ENCODE measurements around the gene PLEKHA7.
"Not testable (repeated sequence)": the region's sequence is repeated elsewhere in the genome, so short reads cannot be mapped to it uniquely, and the experiment has no call there.

The PLEKHA7 gene

GRCh38 chr11:17014321-17014832 is at the start of gene PLEKHA7:
PLEKHA7 (minus strand) TSS chr11:17014414; CDS start chr11:17014401, 13 bp downstream.
- Mint-ChIP-seq H3K36me3 (no peaks in the 10 kb centered on the region), H3K9me3 (no peaks in the 10 kb centered on the region), H3K4me1 (peaks cover 7% of the 10 kb centered on the region), H3K27me3 (peaks cover 11% of the 10 kb centered on the region), H3K4me3 (peak within 1 kb of the TSS; percentile 90), H3K27ac (peak within 1 kb of the TSS; percentile 66)

- Mint-ChIP-seq H3K27ac (no peak overlapping the region), H3K4me3 (no peak overlapping the region), H3K9me3 (no peaks in the 10 kb centered on the region), H3K27me3 (no peaks in the 10 kb centered on the region), H3K4me1 (no peaks in the 10 kb centered on the region), H3K36me3 (no peaks in the 10 kb centered on the region)
Measured at GRCh38 chr11:17063171-17064002, 49.2 kb upstream of the PLEKHA7 start.

- not testable (repeated sequence) for H3K36me3 Mint-ChIP-seq
Measured at GRCh38 chr11:17051146-17051545, 36.9 kb upstream of the PLEKHA7 start.

GRCh38 chr11:17048491-17048890 is 34.3 kb upstream of the PLEKHA7 start:
- not testable (repeated sequence) for H3K36me3 Mint-ChIP-seq, H3K9me3 Mint-ChIP-seq, H3K4me3 Mint-ChIP-seq, H3K27me3 Mint-ChIP-seq, H3K27ac Mint-ChIP-seq, H3K4me1 Mint-ChIP-seq

More at GRCh38 chr11:17051146-17051545, 36.9 kb upstream of the PLEKHA7 start:
- not testable (repeated sequence) for H3K4me3 Mint-ChIP-seq, H3K9me3 Mint-ChIP-seq, H3K4me1 Mint-ChIP-seq, H3K27ac Mint-ChIP-seq, H3K27me3 Mint-ChIP-seq

GRCh38 chr11:17046690-17047089 is 32.5 kb upstream of the PLEKHA7 start:
- Mint-ChIP-seq H3K4me3 (no peak overlapping the region), H3K36me3 (peaks cover 3% of the 10 kb centered on the region), H3K9me3 (no peaks in the 10 kb centered on the region), H3K27ac (no peak overlapping the region), H3K4me1 (no peaks in the 10 kb centered on the region), H3K27me3 (peaks cover 4% of the 10 kb centered on the region)

GRCh38 chr11:17036666-17037658 is 22.7 kb upstream of the PLEKHA7 start:
- Mint-ChIP-seq H3K27ac (no peak overlapping the region), H3K4me1 (no peaks in the 10 kb centered on the region), H3K27me3 (peaks cover 3% of the 10 kb centered on the region), H3K9me3 (peaks cover 5% of the 10 kb centered on the region), H3K4me3 (no peak overlapping the region), H3K36me3 (peaks cover 6% of the 10 kb centered on the region)

GRCh38 chr11:17034027-17034426 is 19.8 kb upstream of the PLEKHA7 start:
- not testable (repeated sequence) for H3K4me1 Mint-ChIP-seq, H3K27me3 Mint-ChIP-seq, H3K4me3 Mint-ChIP-seq, H3K9me3 Mint-ChIP-seq, H3K36me3 Mint-ChIP-seq, H3K27ac Mint-ChIP-seq

- H3K4me3 Mint-ChIP-seq, result no peak overlapping the region
- H3K4me1 Mint-ChIP-seq, result no peaks in the 10 kb centered on the region
- H3K36me3 Mint-ChIP-seq, result peaks cover 5% of the 10 kb centered on the region
- no peaks in the 10 kb centered on the region for H3K9me3 Mint-ChIP-seq
- H3K27ac Mint-ChIP-seq, result no peak overlapping the region
- H3K27me3 Mint-ChIP-seq, result no peaks in the 10 kb centered on the region
Measured at GRCh38 chr11:17026487-17027082, 12.4 kb upstream of the PLEKHA7 start.

GRCh38 chr11:17024924-17025323 is 10.7 kb upstream of the PLEKHA7 start:
- no peaks in the 10 kb centered on the region for H3K9me3 Mint-ChIP-seq
- no peaks in the 10 kb centered on the region for H3K4me1 Mint-ChIP-seq
- H3K27me3 Mint-ChIP-seq, result no peaks in the 10 kb centered on the region
- no peak overlapping the region for H3K27ac Mint-ChIP-seq
- H3K4me3 Mint-ChIP-seq, result no peak overlapping the region
- peaks cover 2% of the 10 kb centered on the region for H3K36me3 Mint-ChIP-seq

GRCh38 chr11:17021511-17021910 is 7.3 kb upstream of the PLEKHA7 start:
- no peak overlapping the region for H3K27ac Mint-ChIP-seq
- H3K9me3 Mint-ChIP-seq, result no peaks in the 10 kb centered on the region
- H3K36me3 Mint-ChIP-seq, result peaks cover 2% of the 10 kb centered on the region
- no peaks in the 10 kb centered on the region for H3K4me1 Mint-ChIP-seq
- no peak overlapping the region for H3K4me3 Mint-ChIP-seq
- H3K27me3 Mint-ChIP-seq, result peaks cover 1% of the 10 kb centered on the region

- H3K4me3 Mint-ChIP-seq, result no peak overlapping the region
- peaks cover 4% of the 10 kb centered on the region for H3K27me3 Mint-ChIP-seq
- H3K9me3 Mint-ChIP-seq, result no peaks in the 10 kb centered on the region
- no peaks in the 10 kb centered on the region for H3K4me1 Mint-ChIP-seq
- H3K27ac Mint-ChIP-seq, result no peak overlapping the region
- peaks cover 2% of the 10 kb centered on the region for H3K36me3 Mint-ChIP-seq
Measured at GRCh38 chr11:17020831-17021230, 6.6 kb upstream of the PLEKHA7 start.

- Mint-ChIP-seq H3K36me3 (no peaks in the 10 kb centered on the region), H3K9me3 (no peaks in the 10 kb centered on the region), H3K27me3 (peaks cover 11% of the 10 kb centered on the region), H3K4me3 (no peak overlapping the region), H3K27ac (no peak overlapping the region), H3K4me1 (peaks cover 7% of the 10 kb centered on the region)
Measured at GRCh38 chr11:17019232-17019631, 5.0 kb upstream of the PLEKHA7 start.

GRCh38 chr11:17015627-17016126 is 1.5 kb upstream of the PLEKHA7 start:
- H3K36me3 Mint-ChIP-seq, result no peaks in the 10 kb centered on the region
- H3K27me3 Mint-ChIP-seq, result peaks cover 11% of the 10 kb centered on the region
- no peak overlapping the region for H3K4me3 Mint-ChIP-seq
- H3K27ac Mint-ChIP-seq, result no peak overlapping the region
- no peaks in the 10 kb centered on the region for H3K9me3 Mint-ChIP-seq
- peaks cover 7% of the 10 kb centered on the region for H3K4me1 Mint-ChIP-seq

GRCh38 chr11:17014833-17015626 is 816 bp upstream of the PLEKHA7 start:
- H3K27me3 Mint-ChIP-seq, result peaks cover 11% of the 10 kb centered on the region
- peaks cover 7% of the 10 kb centered on the region for H3K4me1 Mint-ChIP-seq
- H3K36me3 Mint-ChIP-seq, result no peaks in the 10 kb centered on the region
- H3K4me3 Mint-ChIP-seq, result peak overlapping the region; percentile 90
- peak overlapping the region; percentile 66 for H3K27ac Mint-ChIP-seq
- no peaks in the 10 kb centered on the region for H3K9me3 Mint-ChIP-seq
